Measurements from ENCODE around the gene C1orf21. TPM values are rescaled to one million over a fixed set of nuclear protein-coding genes. Genes with fewer than 3 reads are reported as not detected.

The C1orf21 gene
- total RNA-seq, 1 donor from 2014 or later, result 15.6 TPM

DNA sequence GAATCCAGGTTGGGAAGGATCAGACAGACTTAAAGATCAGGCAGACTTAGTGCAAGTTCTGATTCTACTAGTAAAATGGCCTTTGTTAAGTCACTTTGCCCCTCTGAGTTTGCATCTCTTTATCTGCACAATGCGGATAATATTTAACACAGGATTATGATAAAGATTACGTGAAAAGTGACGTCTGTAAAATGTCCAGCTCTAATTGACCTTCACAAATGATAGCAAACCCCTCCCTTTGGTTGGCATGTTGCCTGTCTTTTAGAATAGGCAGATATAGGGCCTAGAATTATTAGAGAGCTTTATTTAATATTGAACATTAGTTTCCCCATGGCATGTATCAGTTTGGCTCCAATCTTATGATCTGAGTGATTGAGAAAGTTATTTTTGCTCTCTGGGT, 55.4 kb downstream of the C1orf21 start:
- Mint-ChIP-seq H3K4me1 (ENCODE audit: low read depth) (no peaks in the 10 kb centered on the region), H3K27ac (ENCODE audit: unreplicated experiment) (no peak overlapping the region), H3K4me3 (ENCODE audit: unreplicated experiment) (no peak overlapping the region), H3K9me3 (ENCODE audit: low read depth) (peaks cover 2% of the 10 kb centered on the region), H3K36me3 (ENCODE audit: low read depth) (no peaks in the 10 kb centered on the region), H3K27me3 (ENCODE audit: low read depth) (no peaks in the 10 kb centered on the region)
- no peak for DNase-seq (ENCODE audit: low spot score)
- TF ChIP-seq, protein P1, sequence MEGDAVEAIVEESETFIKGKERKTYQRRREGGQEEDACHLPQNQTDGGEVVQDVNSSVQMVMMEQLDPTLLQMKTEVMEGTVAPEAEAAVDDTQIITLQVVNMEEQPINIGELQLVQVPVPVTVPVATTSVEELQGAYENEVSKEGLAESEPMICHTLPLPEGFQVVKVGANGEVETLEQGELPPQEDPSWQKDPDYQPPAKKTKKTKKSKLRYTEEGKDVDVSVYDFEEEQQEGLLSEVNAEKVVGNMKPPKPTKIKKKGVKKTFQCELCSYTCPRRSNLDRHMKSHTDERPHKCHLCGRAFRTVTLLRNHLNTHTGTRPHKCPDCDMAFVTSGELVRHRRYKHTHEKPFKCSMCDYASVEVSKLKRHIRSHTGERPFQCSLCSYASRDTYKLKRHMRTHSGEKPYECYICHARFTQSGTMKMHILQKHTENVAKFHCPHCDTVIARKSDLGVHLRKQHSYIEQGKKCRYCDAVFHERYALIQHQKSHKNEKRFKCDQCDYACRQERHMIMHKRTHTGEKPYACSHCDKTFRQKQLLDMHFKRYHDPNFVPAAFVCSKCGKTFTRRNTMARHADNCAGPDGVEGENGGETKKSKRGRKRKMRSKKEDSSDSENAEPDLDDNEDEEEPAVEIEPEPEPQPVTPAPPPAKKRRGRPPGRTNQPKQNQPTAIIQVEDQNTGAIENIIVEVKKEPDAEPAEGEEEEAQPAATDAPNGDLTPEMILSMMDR (IDR thresholded peaks at IDR 0.05), result no peak

DNA sequence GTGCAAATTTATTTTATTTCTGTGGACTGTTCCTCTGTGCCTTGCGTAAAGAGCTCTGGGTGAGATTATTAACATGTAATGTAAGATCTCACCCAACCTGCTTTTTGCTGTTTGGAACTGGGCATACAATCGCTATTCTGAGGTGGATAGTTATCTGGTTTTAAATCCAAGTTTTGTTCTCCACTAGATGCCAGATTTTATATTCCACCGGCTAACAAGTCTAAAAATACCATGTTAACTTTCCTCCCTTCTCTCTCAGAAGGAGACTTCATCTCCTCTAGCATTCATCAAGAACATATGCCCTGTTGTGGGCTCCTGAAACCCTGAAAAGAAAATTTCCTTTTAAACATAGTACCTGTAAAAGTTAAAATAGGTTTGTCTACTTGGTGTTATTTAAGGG, 56.4 kb downstream of the C1orf21 start:
- DNase-seq (ENCODE audit: low spot score), result no peak
- TF ChIP-seq, protein P1 (IDR thresholded peaks at IDR 0.05), result no peak
- no peaks in the 10 kb centered on the region for H3K36me3 Mint-ChIP-seq (ENCODE audit: low read depth)
- peaks cover 2% of the 10 kb centered on the region for H3K9me3 Mint-ChIP-seq (ENCODE audit: low read depth)
- no peak overlapping the region for H3K27ac Mint-ChIP-seq (ENCODE audit: unreplicated experiment)
- H3K4me1 Mint-ChIP-seq (ENCODE audit: low read depth), result no peaks in the 10 kb centered on the region
- no peak overlapping the region for H3K4me3 Mint-ChIP-seq (ENCODE audit: unreplicated experiment)
- no peaks in the 10 kb centered on the region for H3K27me3 Mint-ChIP-seq (ENCODE audit: low read depth)

- no peaks in the 10 kb centered on the region for H3K36me3 Mint-ChIP-seq (ENCODE audit: low read depth)
- no peak overlapping the region for H3K27ac Mint-ChIP-seq (ENCODE audit: unreplicated experiment)
- no peak overlapping the region for H3K4me3 Mint-ChIP-seq (ENCODE audit: unreplicated experiment)
- no peaks in the 10 kb centered on the region for H3K27me3 Mint-ChIP-seq (ENCODE audit: low read depth)
- DNase-seq (ENCODE audit: low spot score), result no peak
- TF ChIP-seq, protein P1 (IDR thresholded peaks at IDR 0.05), result no peak
- H3K4me1 Mint-ChIP-seq (ENCODE audit: low read depth), result no peaks in the 10 kb centered on the region
- H3K9me3 Mint-ChIP-seq (ENCODE audit: low read depth), result no peaks in the 10 kb centered on the region
These were observed 56.8 kb downstream of the C1orf21 start for GRCh38 chr1:184443624-184444023.

- no peaks in the 10 kb centered on the region for H3K9me3 Mint-ChIP-seq (ENCODE audit: low read depth)
- no peak for DNase-seq (ENCODE audit: low spot score)
- no peaks in the 10 kb centered on the region for H3K36me3 Mint-ChIP-seq (ENCODE audit: low read depth)
- H3K4me1 Mint-ChIP-seq (ENCODE audit: low read depth), result no peaks in the 10 kb centered on the region
- H3K27me3 Mint-ChIP-seq (ENCODE audit: low read depth), result no peaks in the 10 kb centered on the region
- no peak overlapping the region for H3K27ac Mint-ChIP-seq (ENCODE audit: unreplicated experiment)
- no peak overlapping the region for H3K4me3 Mint-ChIP-seq (ENCODE audit: unreplicated experiment)
- TF ChIP-seq, protein P1 (IDR thresholded peaks at IDR 0.05), result no peak
These were observed 59.2 kb downstream of the C1orf21 start for GRCh38 chr1:184445997-184446396.

DNA sequence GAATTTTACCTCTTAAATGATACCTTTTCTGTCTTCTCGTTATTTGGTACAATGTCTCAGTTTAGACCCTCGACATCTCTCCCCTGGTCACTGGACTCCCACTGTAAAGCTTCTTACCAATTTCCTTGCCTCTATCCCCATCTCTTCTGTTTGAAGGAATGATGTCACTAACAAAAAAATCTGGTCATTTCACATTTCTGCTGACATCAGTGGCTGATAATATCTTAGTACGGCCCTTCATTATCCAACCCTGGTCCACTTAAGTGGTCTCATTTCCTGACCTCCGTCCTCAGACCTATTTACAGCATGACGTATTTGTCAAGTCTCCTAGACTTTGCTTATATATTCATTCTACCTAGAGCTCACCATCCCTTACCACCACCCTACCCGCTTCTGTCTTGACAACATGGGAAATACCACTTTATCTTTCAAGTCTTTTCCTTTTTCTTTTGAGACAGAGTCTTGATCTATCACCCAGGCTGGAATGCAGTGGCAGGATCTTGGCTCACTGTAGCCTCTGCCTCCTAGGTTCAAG, 60.9 kb downstream of the C1orf21 start:
- Mint-ChIP-seq H3K4me1 (ENCODE audit: low read depth) (no peaks in the 10 kb centered on the region), H3K36me3 (ENCODE audit: low read depth) (no peaks in the 10 kb centered on the region), H3K9me3 (ENCODE audit: low read depth) (no peaks in the 10 kb centered on the region), H3K27me3 (ENCODE audit: low read depth) (no peaks in the 10 kb centered on the region), H3K27ac (ENCODE audit: unreplicated experiment) (no peak overlapping the region), H3K4me3 (ENCODE audit: unreplicated experiment) (no peak overlapping the region)
- no peak for DNase-seq (ENCODE audit: low spot score)
- TF ChIP-seq, protein P1 (IDR thresholded peaks at IDR 0.05), result no peak
